Activated CD4-positive, alpha-beta memory T cell treated with anti-CD3 and anti-CD28 coated beads for 36 hours (primary cell): ENCODE measurements around the gene TSPAN12. TPM values are rescaled to one million over a fixed set of nuclear protein-coding genes. Genes with fewer than 3 reads are reported as not detected.

Source experiments
- CTCF ChIA-PET: fragments of 350-600 bp; sonication (Branson Sonifier 250); formaldehyde crosslinking; loops from one replicate; lab custom pipeline; 2021; ENCODE audit warnings: antibody characterized with exemption, inconsistent platforms; lab: Charles Lee
- POLR2A ChIA-PET: fragments of 350-600 bp; sonication (Branson Sonifier 250); formaldehyde crosslinking; loops from one replicate; lab custom pipeline; 2021; ENCODE audit warnings: antibody characterized with exemption; lab: Charles Lee
- DNase-seq: peaks from one replicate; pipeline ENCODE4 v3.0.0-alpha.2; 2020
- H3K27ac Mint-ChIP-seq: one replicate; pipeline ENCODE4 v1.8.0; 2021; ENCODE audit warnings: mixed read lengths
- H3K27me3 Mint-ChIP-seq: one replicate; pipeline ENCODE4 v1.8.0; 2021; ENCODE audit warnings: mixed read lengths
- H3K36me3 Mint-ChIP-seq: one replicate; pipeline ENCODE4 v1.8.0; 2021; ENCODE audit warnings: mixed read lengths
- H3K4me1 Mint-ChIP-seq: one replicate; pipeline ENCODE4 v1.8.0; 2021; ENCODE audit warnings: low read depth, mixed read lengths
- H3K4me3 Mint-ChIP-seq: one replicate; pipeline ENCODE4 v1.8.0; 2021; ENCODE audit warnings: mild to moderate bottlenecking, mixed read lengths
- H3K9me3 Mint-ChIP-seq: one replicate; pipeline ENCODE4 v1.8.0; 2021; ENCODE audit warnings: mixed read lengths
- intact Hi-C: fragments of 100-400 bp; cut with micrococcal nuclease; formaldehyde crosslinking; loops from one replicate; pipeline ENCODE4 v1.15.1; 2023
- total RNA-seq, 2 experiments: library from RNA; stranded (reverse); gene quantifications; one replicate each; pipeline ENCODE4 v1.2.3, GENCODE V29; 2021

Gene TSPAN12
- total RNA-seq, 2 experiments from 2014 or later = not detected

GRCh38 chr7:120865191-120865981 lies 7.4 kb upstream of the TSPAN12 start:
- no peak for DNase-seq
- no peaks in the 10 kb centered on the region for H3K36me3 Mint-ChIP-seq
- intact Hi-C loops = no loop called here

GRCh38 chr7:120864141-120864900 lies 6.4 kb upstream of the TSPAN12 start:
- Mint-ChIP-seq H3K36me3 (no peaks in the 10 kb centered on the region), H3K27me3 (peaks cover 29% of the 10 kb centered on the region), H3K4me3 (no peak overlapping the region), H3K4me1 (no peaks in the 10 kb centered on the region), H3K27ac (no peak overlapping the region), H3K9me3 (no peaks in the 10 kb centered on the region)
- CTCF ChIA-PET = no interaction called here
- POLR2A ChIA-PET = no interaction called here
- intact Hi-C loops = loop anchor here (5.0 kb wide), 1 partner anchor 78 kb away; no protein-coding TSS in a partner anchor
- DNase-seq = no peak

More at GRCh38 chr7:120865191-120865981, 7.4 kb upstream of the TSPAN12 start:
- no peaks in the 10 kb centered on the region for H3K9me3 Mint-ChIP-seq
- H3K4me1 Mint-ChIP-seq = no peaks in the 10 kb centered on the region
- H3K27me3 Mint-ChIP-seq = peaks cover 24% of the 10 kb centered on the region
- no peak overlapping the region for H3K4me3 Mint-ChIP-seq
- POLR2A ChIA-PET = no interaction called here
- CTCF ChIA-PET = no interaction called here
- no peak overlapping the region for H3K27ac Mint-ChIP-seq

- H3K27me3 Mint-ChIP-seq = peaks cover 39% of the 10 kb centered on the region
- no peak overlapping the region for H3K27ac Mint-ChIP-seq
- intact Hi-C loops = loop anchor here (5.0 kb wide), 1 partner anchor 79 kb away; no protein-coding TSS in a partner anchor
- POLR2A ChIA-PET = no interaction called here
- H3K4me1 Mint-ChIP-seq = no peaks in the 10 kb centered on the region
- H3K36me3 Mint-ChIP-seq = no peaks in the 10 kb centered on the region
- no peak overlapping the region for H3K4me3 Mint-ChIP-seq
- no peaks in the 10 kb centered on the region for H3K9me3 Mint-ChIP-seq
- CTCF ChIA-PET = interaction anchor here (1.3 kb wide), 1 partner anchor 71 kb away, joined by 3 read pairs; no protein-coding TSS in a partner anchor
- DNase-seq = no peak
Measured at GRCh38 chr7:120862987-120863590, 5.1 kb upstream of the TSPAN12 start.

- POLR2A ChIA-PET = no interaction called here
- peaks cover 9% of the 10 kb centered on the region for H3K4me1 Mint-ChIP-seq
- no peaks in the 10 kb centered on the region for H3K9me3 Mint-ChIP-seq
- H3K36me3 Mint-ChIP-seq = no peaks in the 10 kb centered on the region
- no peak overlapping the region for H3K27ac Mint-ChIP-seq
- no peak for DNase-seq
- H3K27me3 Mint-ChIP-seq = peaks cover 55% of the 10 kb centered on the region
- intact Hi-C loops = loop anchor here (5.0 kb wide), 1 partner anchor 82 kb away; no protein-coding TSS in a partner anchor
- H3K4me3 Mint-ChIP-seq = no peak overlapping the region
- CTCF ChIA-PET = interaction anchor here (0.6 to 1.6 kb wide), 2 partner anchors 55 to 68 kb away, joined by 3 to 5 read pairs; no protein-coding TSS in a partner anchor
Measured at GRCh38 chr7:120860156-120860555, 2.2 kb upstream of the TSPAN12 start.

- no peaks in the 10 kb centered on the region for H3K9me3 Mint-ChIP-seq
- intact Hi-C loops = loop anchor here (2.0 kb wide), 1 partner anchor 55 kb away; no protein-coding TSS in a partner anchor
- DNase-seq = no peak
- H3K4me1 Mint-ChIP-seq = peaks cover 9% of the 10 kb centered on the region
- H3K4me3 Mint-ChIP-seq = no peak overlapping the region
- H3K27me3 Mint-ChIP-seq = peaks cover 59% of the 10 kb centered on the region
- H3K36me3 Mint-ChIP-seq = no peaks in the 10 kb centered on the region
- POLR2A ChIA-PET = no interaction called here
- CTCF ChIA-PET = interaction anchor here (0.6 kb wide), 1 partner anchor 54 kb away, joined by 3 read pairs; no protein-coding TSS in a partner anchor
- no peak overlapping the region for H3K27ac Mint-ChIP-seq
Measured at GRCh38 chr7:120859459-120859858, 1.5 kb upstream of the TSPAN12 start.

GRCh38 chr7:120856621-120857352 lies 1.2 kb downstream of the TSPAN12 start:
- Mint-ChIP-seq H3K9me3 (no peaks in the 10 kb centered on the region), H3K4me1 (peaks cover 9% of the 10 kb centered on the region), H3K36me3 (no peaks in the 10 kb centered on the region), H3K27ac (no peak overlapping the region), H3K27me3 (peaks cover 55% of the 10 kb centered on the region), H3K4me3 (peak overlapping the region; percentile 70)
- DNase-seq = peak; percentile 14
- CTCF ChIA-PET = interaction anchor here (1.4 kb wide), 1 partner anchor 65 kb away, joined by 3 read pairs; no protein-coding TSS in a partner anchor
- intact Hi-C loops = no loop called here
- POLR2A ChIA-PET = no interaction called here

- CTCF ChIA-PET = no interaction called here
- H3K27ac Mint-ChIP-seq = no peak overlapping the region
- no peaks in the 10 kb centered on the region for H3K36me3 Mint-ChIP-seq
- peaks cover 9% of the 10 kb centered on the region for H3K4me1 Mint-ChIP-seq
- intact Hi-C loops = no loop called here
- DNase-seq = no peak
- H3K27me3 Mint-ChIP-seq = peaks cover 53% of the 10 kb centered on the region
- no peaks in the 10 kb centered on the region for H3K9me3 Mint-ChIP-seq
- H3K4me3 Mint-ChIP-seq = peak overlapping the region; percentile 70
- POLR2A ChIA-PET = no interaction called here
Measured at GRCh38 chr7:120856198-120856597, 1.7 kb downstream of the TSPAN12 start.

GRCh38 chr7:120852700-120853099 lies 5.2 kb downstream of the TSPAN12 start:
- intact Hi-C loops = no loop called here
- no peak for DNase-seq
- Mint-ChIP-seq H3K4me3 (no peak overlapping the region), H3K27me3 (peaks cover 30% of the 10 kb centered on the region), H3K36me3 (no peaks in the 10 kb centered on the region), H3K27ac (no peak overlapping the region), H3K4me1 (peaks cover 9% of the 10 kb centered on the region), H3K9me3 (no peaks in the 10 kb centered on the region)
- ChIA-PET CTCF (interaction anchor here (1.1 kb wide), 1 partner anchor 61 kb away, joined by 5 read pairs; no protein-coding TSS in a partner anchor), POLR2A (no interaction called here)

GRCh38 chr7:120843109-120843508 lies 14.8 kb downstream of the TSPAN12 start:
- intact Hi-C loops = no loop called here
- Mint-ChIP-seq H3K4me1 (no peaks in the 10 kb centered on the region), H3K9me3 (no peaks in the 10 kb centered on the region), H3K27me3 (no peaks in the 10 kb centered on the region), H3K27ac (no peak overlapping the region), H3K36me3 (no peaks in the 10 kb centered on the region), H3K4me3 (no peak overlapping the region)
- DNase-seq = no peak
- ChIA-PET POLR2A (no interaction called here), CTCF (no interaction called here)

GRCh38 chr7:120842121-120842621 lies 15.8 kb downstream of the TSPAN12 start:
- no peaks in the 10 kb centered on the region for H3K27me3 Mint-ChIP-seq
- no peaks in the 10 kb centered on the region for H3K9me3 Mint-ChIP-seq
- ChIA-PET POLR2A (interaction anchor here (0.7 kb wide), 1 partner anchor 1543 kb away, joined by 3 read pairs; no protein-coding TSS in a partner anchor), CTCF (no interaction called here)
- no peaks in the 10 kb centered on the region for H3K36me3 Mint-ChIP-seq
- intact Hi-C loops = no loop called here
- H3K27ac Mint-ChIP-seq = no peak overlapping the region
- no peak for DNase-seq
- H3K4me1 Mint-ChIP-seq = no peaks in the 10 kb centered on the region
- no peak overlapping the region for H3K4me3 Mint-ChIP-seq

GRCh38 chr7:120841608-120842007 lies 16.3 kb downstream of the TSPAN12 start:
- DNase-seq = no peak
- no peaks in the 10 kb centered on the region for H3K4me1 Mint-ChIP-seq
- no peaks in the 10 kb centered on the region for H3K27me3 Mint-ChIP-seq
- intact Hi-C loops = no loop called here
- ChIA-PET CTCF (no interaction called here), POLR2A (interaction anchor here (0.7 kb wide), 1 partner anchor 1543 kb away, joined by 3 read pairs; no protein-coding TSS in a partner anchor)
- no peak overlapping the region for H3K4me3 Mint-ChIP-seq
- H3K36me3 Mint-ChIP-seq = no peaks in the 10 kb centered on the region
- no peaks in the 10 kb centered on the region for H3K9me3 Mint-ChIP-seq
- no peak overlapping the region for H3K27ac Mint-ChIP-seq
